Measurements from ENCODE around the gene CACNA1S.

DNA sequence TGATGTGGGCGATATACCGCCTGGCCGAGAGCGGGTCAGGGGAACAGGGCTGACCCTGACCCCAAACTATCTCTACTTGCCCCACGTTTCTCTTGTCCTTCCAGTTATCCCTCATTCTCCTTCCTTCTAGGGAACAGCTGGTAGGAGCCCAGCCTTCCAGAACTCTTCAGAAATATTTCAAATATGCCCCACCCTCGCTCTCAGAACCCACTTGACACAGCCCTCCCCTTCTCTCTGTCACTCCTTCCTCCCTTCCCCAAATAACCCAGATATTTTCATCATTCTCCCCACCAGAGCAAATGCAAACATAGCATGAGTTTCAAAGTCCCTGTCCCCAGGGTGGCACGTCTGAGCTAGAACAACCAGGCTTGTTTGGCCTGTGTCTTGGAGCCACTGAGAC, 1.1 kb downstream of the CACNA1S start:
- TF ChIP-seq CTCF (IDR thresholded peaks at IDR 0.05; ENCODE audit: low read length) (no peak), EZH2 (IDR thresholded peaks at IDR 0.05; ENCODE audit: borderline replicate concordance, low read length) (no peak)
